Stimulated activated CD8-positive, alpha-beta memory T cell treated with anti-CD3 and anti-CD28 coated beads, Interleukin-4, amount 100 ng/mL, for 1 hour (primary cell): ENCODE data around the gene BRSK1.

ENCODE experiments used
- DNase-seq, 2 donors: peaks; one replicate each; pipeline ENCODE4 v3.0.0-alpha.2; 2020; ENCODE audit warnings: low read depth in 2 of 2, low spot score in 1 of 2

BRSK1 gene

DNA sequence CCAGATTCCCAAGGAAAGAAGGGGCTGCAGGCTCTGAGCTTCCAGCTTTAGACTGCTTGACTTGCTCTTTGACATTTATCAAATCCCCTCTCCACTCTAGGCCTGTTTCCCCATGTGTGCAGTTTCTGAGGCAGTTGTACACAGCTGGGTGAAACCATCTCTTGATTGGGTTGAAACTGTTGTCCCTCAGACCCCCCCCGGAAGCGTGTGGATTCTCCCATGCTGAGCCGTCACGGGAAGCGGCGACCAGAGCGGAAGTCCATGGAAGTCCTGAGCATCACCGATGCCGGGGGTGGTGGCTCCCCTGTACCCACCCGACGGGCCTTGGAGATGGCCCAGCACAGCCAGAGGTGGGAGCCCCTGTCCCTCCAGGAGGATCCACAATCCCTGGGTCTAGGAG lies 19.7 kb downstream of the BRSK1 start:
- DNase-seq: no peak

- DNase-seq: no peak
These were observed 20.6 kb downstream of the BRSK1 start for GRCh38 chr19:55304279-55304978.

DNA sequence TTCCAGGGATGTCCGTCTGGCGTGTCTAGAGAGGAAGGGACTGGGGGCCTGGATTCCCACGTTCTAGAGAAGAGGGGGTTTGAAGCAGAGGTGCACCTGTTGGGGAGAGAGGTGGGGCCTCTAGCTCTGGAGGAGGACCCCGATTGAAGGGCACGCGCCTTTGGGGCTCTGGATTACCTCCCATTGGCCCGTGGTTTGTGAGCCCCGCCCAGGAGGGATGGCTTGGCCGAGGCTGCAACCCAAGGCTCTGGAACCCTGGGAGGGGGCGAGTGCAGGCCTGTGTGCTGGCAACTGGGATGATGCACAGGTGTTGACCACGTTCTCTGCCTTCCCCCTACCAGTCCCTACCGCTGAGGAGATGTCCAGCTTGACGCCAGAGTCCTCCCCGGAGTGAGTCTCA lies 21.2 kb downstream of the BRSK1 start:
- no peak for DNase-seq

DNA sequence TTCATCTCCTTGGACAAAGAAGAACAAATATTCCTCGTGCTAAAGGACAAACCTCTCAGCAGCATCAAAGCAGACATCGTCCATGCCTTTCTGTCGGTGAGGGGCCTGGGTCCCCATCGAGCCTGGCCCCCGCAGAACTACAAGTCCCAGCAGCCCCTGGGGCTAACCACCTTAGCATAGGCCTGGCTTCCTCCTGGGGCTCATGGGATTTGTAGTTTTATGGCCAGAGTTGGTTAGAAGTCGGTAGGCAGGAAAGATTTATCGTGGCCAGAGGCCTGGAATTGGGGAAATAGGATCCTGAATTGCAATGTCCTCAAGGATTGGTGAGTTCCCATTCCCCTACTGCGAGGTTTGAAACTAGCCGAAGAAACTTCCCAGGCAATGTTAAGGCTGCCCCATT lies 21.7 kb downstream of the BRSK1 start:
- DNase-seq: no peak

GRCh38 chr19:55305983-55306562 lies 22.3 kb downstream of the BRSK1 start:
- DNase-seq: no peak

- DNase-seq: no peak
These were observed 22.9 kb downstream of the BRSK1 start for GRCh38 chr19:55306712-55307111.

DNA sequence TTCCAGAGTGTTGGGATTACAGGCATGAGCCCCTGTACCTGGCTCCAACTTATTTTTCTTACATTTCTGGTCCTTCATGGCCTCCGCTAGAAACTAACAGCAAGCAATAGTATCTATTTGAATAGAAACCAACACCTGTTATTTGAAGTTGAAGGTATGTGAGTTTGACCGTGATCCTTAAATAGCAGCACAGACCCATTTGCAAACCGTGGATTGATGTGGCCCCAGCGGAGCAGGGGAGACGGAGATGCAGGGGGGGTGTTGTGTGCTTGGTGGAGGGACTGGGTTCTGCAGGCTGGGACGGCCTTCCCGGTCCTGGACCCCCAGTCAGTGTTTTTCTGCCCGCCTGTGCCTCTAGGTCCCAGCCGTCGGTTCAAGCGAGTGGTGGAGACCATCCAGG lies 24.5 kb downstream of the BRSK1 start:
- no peak for DNase-seq

DNA sequence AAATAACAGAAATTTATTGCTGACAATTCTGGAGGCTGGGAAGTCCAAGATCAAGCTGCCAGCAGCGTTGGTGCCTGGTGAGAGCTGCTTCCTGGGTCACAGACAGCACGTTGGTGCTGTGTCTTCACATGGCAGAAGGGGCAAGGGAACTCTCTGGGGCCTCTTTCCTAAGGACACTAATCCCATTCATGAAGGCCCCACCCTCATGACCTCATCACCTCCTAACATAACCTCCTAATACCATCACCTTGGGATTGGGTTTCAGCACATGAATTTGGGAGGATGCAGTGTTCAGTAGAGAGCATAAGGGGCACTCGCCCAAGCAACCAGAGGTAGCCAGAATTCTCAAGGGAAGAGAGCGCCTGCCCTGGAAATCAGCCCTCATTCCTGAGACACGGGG lies 25.7 kb downstream of the BRSK1 start:
- DNase-seq: no peak

DNA sequence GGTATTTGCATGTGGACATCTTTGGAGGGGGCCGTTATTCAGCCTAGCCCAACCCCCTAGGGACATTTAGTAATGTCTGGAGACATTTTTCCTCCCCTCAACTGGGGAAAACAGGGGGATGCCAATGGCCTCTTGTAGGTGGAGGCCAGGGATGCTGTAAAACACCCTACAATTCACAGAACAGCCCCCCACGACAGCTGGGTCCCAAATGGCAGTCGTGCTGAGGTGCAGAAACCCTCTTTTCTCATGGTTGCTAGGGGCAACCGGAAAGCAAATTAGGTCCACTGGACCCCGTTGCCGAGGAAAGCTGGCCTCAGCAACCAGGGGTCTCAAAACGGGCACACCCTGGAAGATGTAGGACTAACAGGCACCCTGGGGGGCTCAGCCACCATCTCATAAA lies 26.7 kb downstream of the BRSK1 start:
- no peak for DNase-seq

GRCh38 chr19:55311397-55311796 lies 27.6 kb downstream of the BRSK1 start:
- DNase-seq: no peak

DNA sequence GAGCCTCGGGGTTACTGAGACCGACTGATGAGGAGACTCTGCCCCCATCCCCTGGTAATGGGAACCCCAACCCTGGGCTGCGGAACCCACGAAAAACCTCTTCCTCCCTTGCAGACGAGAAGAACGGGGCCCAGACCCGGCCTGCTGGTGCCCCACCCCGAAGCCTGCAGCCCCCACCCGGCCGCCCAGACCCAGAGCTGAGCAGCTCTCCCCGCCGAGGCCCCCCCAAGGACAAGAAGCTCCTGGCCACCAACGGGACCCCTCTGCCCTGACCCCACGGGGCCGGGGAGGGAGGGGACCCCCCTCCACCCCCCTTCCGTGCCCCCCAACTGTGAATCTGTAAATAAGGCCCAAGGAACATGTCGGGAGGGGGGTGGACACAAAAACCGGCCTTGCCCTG lies 28.0 kb downstream of the BRSK1 start:
- DNase-seq: no peak

GRCh38 chr19:55312621-55313512 lies 29.1 kb downstream of the BRSK1 start:
- no peak for DNase-seq

GRCh38 chr19:55314396-55314795 lies 30.6 kb downstream of the BRSK1 start:
- no peak for DNase-seq

- DNase-seq: no peak
These were observed 32.2 kb downstream of the BRSK1 start for GRCh38 chr19:55315956-55316525.

DNA sequence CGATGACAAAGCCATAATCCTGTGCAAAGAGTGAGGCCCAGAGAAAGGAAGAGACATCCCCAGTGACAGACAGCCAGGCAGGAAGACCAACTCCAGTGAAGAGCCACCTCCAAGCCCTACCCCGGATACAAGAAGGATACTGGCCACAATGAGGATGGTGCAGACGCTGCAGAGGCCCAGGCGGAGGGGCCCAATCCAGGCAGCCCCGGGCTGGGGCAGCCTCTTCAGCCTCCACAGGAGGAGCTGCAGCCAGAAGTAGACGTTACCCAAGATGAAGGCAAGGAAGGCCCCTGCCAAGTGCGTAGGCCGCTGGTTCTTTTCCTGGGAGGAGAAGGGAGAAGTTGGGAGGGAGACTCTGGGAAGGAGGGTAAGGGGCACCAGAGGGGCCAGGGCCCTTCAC lies 32.8 kb downstream of the BRSK1 start:
- DNase-seq: no peak

- no peak for DNase-seq
These were observed 36.0 kb downstream of the BRSK1 start for GRCh38 chr19:55319785-55320184.

GRCh38 chr19:55320844-55321419 lies 37.1 kb downstream of the BRSK1 start:
- no peak for DNase-seq

- no peak for DNase-seq
These were observed 37.8 kb downstream of the BRSK1 start for GRCh38 chr19:55321466-55322137.

DNA sequence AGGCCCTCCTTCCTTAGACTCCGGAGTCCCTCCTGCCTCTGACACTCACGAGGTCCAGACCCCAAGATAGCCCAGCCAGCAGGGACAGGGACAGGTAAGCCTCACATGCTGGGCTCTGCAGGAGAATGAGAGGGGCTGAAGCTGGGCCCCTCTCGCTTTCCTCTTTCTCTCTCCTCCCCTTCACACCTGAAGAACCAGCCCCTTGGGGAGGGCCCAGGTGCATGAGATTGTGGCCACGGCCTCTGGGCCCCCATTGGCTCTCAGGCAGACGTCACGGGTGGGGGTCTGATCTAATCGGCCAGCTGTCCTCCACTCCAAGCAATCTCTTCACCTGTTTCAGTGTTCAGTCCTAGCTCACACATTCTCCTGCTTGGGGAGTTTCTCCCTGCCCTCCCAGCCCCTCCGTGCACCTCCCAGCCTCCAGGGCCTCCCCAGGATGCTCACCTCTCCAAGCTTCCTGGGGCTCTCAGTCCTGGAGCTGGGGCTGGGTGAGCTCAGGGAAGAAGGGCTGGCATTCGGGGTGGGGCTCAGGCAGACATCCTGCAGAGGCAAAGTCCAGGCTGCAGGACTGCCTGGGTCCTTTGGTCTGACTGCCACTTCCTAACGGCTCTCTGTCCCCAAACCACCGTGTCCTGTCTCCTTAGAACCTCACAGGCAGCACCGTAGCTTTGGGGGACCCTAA lies 38.5 kb downstream of the BRSK1 start:
- DNase-seq: no peak

DNA sequence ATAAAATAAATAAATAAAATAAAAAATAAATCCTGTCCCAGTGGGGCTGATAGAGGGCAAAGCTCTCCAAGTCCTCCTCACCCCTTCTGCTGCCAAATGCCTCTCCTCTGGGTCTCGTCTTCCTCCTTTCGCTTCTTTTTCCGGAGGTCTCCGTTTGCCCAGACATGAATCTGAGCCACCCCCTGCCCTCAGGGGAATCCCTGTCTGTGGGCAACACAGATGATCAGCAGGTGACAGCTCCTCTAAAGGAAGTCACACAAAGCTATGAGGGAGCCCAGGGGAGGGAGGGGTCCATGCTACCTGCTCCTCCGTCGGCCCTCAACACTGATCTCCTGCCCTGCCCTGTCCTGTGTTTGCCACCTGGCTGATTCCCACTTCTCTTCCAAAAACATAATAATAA lies 40.9 kb downstream of the BRSK1 start:
- no peak for DNase-seq
